ENCODE data around the gene KRT84. TPM values are rescaled to one million over a fixed set of nuclear protein-coding genes. Genes with fewer than 3 reads are reported as not detected.

KRT84 gene
- total RNA-seq, 1 donor from 2014 or later, result not detected

DNA sequence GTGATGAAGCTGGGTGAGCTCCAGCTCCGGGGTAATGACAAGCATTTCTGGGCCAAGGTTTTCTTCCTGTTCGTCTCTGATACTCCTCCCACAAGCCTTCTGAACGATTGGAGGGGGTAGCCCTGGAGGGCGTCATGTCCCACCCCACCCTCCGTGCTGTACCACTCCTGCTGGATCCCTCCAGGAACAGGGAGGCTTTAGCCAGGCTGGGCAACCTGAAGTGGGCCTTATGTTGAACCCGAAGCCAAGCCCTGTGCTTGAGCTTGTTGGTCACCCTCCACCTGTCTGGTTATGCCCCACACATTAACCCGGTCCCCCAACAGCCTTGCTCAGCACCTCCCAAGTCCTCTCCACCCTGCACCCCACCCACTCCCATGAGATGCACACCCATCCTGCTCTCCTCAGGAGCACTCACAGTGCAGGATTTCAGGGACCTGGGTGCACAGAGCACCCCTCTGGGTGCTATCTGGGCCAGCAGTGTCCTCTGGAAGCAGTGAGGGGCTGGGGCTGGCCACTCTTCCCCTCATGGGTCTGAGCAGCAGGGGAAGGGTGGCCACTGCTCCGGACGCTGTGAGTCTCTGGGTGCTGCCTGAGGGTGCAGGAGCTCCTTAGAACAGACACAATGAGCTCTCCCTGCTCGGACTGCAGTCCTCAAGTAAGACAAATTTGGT, 57.5 kb downstream of the KRT84 start:
- Histone ChIP-seq H3K36me3 (no peaks in the 10 kb centered on the region), H3F3A (ENCODE audit: low read depth) (no peaks in the 10 kb centered on the region), H3K27ac (no peak overlapping the region), H3K79me2 (ENCODE audit: low read depth) (no peaks in the 10 kb centered on the region), H2AFZ (replicated peaks) (no peak overlapping the region), H3K9me3 (ENCODE audit: low read depth) (no peaks in the 10 kb centered on the region), H3K27me3 (no peaks in the 10 kb centered on the region), H3K4me3 (no peak overlapping the region), H3K9ac (no peak overlapping the region), H3K4me1 (peaks cover 6% of the 10 kb centered on the region), H3K4me2 (no peak overlapping the region), H4K20me1 (ENCODE audit: low read depth) (no peaks in the 10 kb centered on the region)
- Mint-ChIP-seq H3K4me3 (no peak overlapping the region), H3K36me3 (no peaks in the 10 kb centered on the region), H3K27ac (no peak overlapping the region), H3K27me3 (ENCODE audit: insufficient read depth, low read depth) (peaks cover 9% of the 10 kb centered on the region), H3K9me3 (no peaks in the 10 kb centered on the region), H3K4me1 (peaks cover 3% of the 10 kb centered on the region)
- no peak for TF ChIP-seq EZH2 (IDR thresholded peaks at IDR 0.05)
- TF ChIP-seq, protein P1, sequence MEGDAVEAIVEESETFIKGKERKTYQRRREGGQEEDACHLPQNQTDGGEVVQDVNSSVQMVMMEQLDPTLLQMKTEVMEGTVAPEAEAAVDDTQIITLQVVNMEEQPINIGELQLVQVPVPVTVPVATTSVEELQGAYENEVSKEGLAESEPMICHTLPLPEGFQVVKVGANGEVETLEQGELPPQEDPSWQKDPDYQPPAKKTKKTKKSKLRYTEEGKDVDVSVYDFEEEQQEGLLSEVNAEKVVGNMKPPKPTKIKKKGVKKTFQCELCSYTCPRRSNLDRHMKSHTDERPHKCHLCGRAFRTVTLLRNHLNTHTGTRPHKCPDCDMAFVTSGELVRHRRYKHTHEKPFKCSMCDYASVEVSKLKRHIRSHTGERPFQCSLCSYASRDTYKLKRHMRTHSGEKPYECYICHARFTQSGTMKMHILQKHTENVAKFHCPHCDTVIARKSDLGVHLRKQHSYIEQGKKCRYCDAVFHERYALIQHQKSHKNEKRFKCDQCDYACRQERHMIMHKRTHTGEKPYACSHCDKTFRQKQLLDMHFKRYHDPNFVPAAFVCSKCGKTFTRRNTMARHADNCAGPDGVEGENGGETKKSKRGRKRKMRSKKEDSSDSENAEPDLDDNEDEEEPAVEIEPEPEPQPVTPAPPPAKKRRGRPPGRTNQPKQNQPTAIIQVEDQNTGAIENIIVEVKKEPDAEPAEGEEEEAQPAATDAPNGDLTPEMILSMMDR (IDR thresholded peaks at IDR 0.05), result no peak
- TF ChIP-seq EZH2phosphoT487 (IDR thresholded peaks at IDR 0.05), result no peak
- DNase-seq (ENCODE audit: low spot score), result no peak

Other genes with a start within 250 kb of the KRT84 start
- gene KRT80, start 193.6 kb downstream of the KRT84 start, total RNA-seq (ENCODE audit: low replicate concordance), result 0.12 TPM in 1 of 2 replicates, not detected in the other
- gene KRT7, start 152.4 kb downstream of the KRT84 start, total RNA-seq (ENCODE audit: low replicate concordance), result 3.2 TPM in 1 of 2 replicates, not detected in the other
- gene KRT86, start 111.0 kb downstream of the KRT84 start, total RNA-seq (ENCODE audit: low replicate concordance), result not detected in 2 replicates
- 0.09 TPM in 1 of 2 replicates, not detected in the other for gene KRT81, start 94.1 kb downstream of the KRT84 start, total RNA-seq (ENCODE audit: low replicate concordance)
- gene KRT83, start 64.3 kb downstream of the KRT84 start, total RNA-seq (ENCODE audit: low replicate concordance), result not detected in 2 replicates
- gene KRT85, start 18.2 kb downstream of the KRT84 start, total RNA-seq (ENCODE audit: low replicate concordance), result not detected in 2 replicates
- not detected in 2 replicates for gene KRT82, start 20.7 kb upstream of the KRT84 start, total RNA-seq (ENCODE audit: low replicate concordance)
- not detected in 2 replicates for gene KRT75, start 48.7 kb upstream of the KRT84 start, total RNA-seq (ENCODE audit: low replicate concordance)
- not detected in 2 replicates for gene KRT6B, start 66.5 kb upstream of the KRT84 start, total RNA-seq (ENCODE audit: low replicate concordance)
- gene KRT6C, start 88.2 kb upstream of the KRT84 start, total RNA-seq (ENCODE audit: low replicate concordance), result not detected in 2 replicates
- gene KRT6A, start 107.6 kb upstream of the KRT84 start, total RNA-seq (ENCODE audit: low replicate concordance), result not detected in 2 replicates
- not detected in 2 replicates for gene KRT5, start 134.7 kb upstream of the KRT84 start, total RNA-seq (ENCODE audit: low replicate concordance)
- gene KRT71, start 167.5 kb upstream of the KRT84 start, total RNA-seq (ENCODE audit: low replicate concordance), result not detected in 2 replicates
- gene KRT74, start 188.2 kb upstream of the KRT84 start, total RNA-seq (ENCODE audit: low replicate concordance), result not detected in 2 replicates
- gene KRT72, start 215.8 kb upstream of the KRT84 start, total RNA-seq (ENCODE audit: low replicate concordance), result not detected in 2 replicates
- gene KRT73, start 232.9 kb upstream of the KRT84 start, total RNA-seq (ENCODE audit: low replicate concordance), result not detected in 2 replicates

Measured in neural progenitor cell (in vitro differentiated cells).